ENCODE measurements around the gene HM13. TPM values are rescaled to one million over a fixed set of nuclear protein-coding genes. Genes with fewer than 3 reads are reported as not detected.

The HM13 gene
- total and polyA plus RNA-seq, 9 of the 15 experiments (the other 6 are each of a cell fraction or from before 2014, with no cell fraction given) = 7.7 to 136 (median 74.5) TPM

DNA sequence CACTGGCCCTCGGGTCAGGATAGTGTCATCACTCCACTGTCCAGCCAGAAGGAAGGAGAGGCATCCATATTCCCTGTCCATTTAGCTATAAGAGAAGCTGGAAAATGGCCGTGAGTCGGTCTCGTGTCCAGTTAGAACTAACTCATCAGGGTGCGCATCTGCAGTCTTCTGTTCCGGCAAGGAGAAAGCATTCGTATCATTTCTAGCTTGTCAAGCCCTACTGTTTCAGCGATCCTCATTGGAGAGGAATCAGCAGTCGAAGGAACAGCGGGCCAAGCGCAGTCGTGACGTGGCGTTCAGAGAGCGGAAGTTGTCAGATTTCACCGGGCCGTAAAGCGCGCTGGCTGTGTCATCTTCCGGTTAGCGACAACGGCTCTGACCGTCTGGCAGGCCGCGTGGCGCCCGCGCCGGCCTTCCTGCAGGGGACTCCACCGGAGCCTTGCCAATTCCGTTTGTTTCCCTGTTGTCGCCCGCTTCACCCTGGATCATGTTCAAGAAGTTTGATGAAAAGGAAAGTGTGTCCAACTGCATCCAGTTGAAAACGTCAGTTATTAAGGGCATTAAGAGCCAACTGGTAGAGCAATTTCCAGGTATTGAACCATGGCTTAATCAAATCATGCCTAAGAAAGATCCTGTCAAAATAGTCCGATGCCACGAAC is 32.9 kb downstream of the HM13 start (continued):
- no peak for TF ChIP-seq PHB2 (IDR thresholded peaks at IDR 0.05; ENCODE audit: low read depth)
- no peak for TF ChIP-seq KAT7 (CRISPR knock-in tag; IDR thresholded peaks at IDR 0.05; ENCODE audit: borderline replicate concordance)
- TF ChIP-seq, protein P1, sequence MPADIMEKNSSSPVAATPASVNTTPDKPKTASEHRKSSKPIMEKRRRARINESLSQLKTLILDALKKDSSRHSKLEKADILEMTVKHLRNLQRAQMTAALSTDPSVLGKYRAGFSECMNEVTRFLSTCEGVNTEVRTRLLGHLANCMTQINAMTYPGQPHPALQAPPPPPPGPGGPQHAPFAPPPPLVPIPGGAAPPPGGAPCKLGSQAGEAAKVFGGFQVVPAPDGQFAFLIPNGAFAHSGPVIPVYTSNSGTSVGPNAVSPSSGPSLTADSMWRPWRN (IDR thresholded peaks at IDR 0.05; ENCODE audit: low read depth) = no peak
- TF ChIP-seq, protein P2, sequence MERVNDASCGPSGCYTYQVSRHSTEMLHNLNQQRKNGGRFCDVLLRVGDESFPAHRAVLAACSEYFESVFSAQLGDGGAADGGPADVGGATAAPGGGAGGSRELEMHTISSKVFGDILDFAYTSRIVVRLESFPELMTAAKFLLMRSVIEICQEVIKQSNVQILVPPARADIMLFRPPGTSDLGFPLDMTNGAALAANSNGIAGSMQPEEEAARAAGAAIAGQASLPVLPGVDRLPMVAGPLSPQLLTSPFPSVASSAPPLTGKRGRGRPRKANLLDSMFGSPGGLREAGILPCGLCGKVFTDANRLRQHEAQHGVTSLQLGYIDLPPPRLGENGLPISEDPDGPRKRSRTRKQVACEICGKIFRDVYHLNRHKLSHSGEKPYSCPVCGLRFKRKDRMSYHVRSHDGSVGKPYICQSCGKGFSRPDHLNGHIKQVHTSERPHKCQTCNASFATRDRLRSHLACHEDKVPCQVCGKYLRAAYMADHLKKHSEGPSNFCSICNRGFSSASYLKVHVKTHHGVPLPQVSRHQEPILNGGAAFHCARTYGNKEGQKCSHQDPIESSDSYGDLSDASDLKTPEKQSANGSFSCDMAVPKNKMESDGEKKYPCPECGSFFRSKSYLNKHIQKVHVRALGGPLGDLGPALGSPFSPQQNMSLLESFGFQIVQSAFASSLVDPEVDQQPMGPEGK (CRISPR knock-in tag; IDR thresholded peaks at IDR 0.05; ENCODE audit: borderline replicate concordance) = no peak
- TF ChIP-seq GATAD2A (IDR thresholded peaks at IDR 0.05) = no peak
- TF ChIP-seq ZFX (CRISPR knock-in tag; IDR thresholded peaks at IDR 0.05) = peak; percentile 79
- no peak for TF ChIP-seq BDP1 (IDR thresholded peaks at IDR 0.05; ENCODE audit: insufficient read depth, insufficient read length)
- TF ChIP-seq YY1 (IDR thresholded peaks at IDR 0.05; ENCODE audit: borderline replicate concordance in 1 of 3, control insufficient read depth in 1 of 3, extremely low read depth in 1 of 3, insufficient read depth in 3 of 3, insufficient read length in 1 of 3, insufficient replicate concordance in 2 of 3, low read depth in 1 of 3, low read length in 2 of 3) = peak in 2 of 3 experiments; percentile 59 to 80
- TF ChIP-seq ZNF830 (CRISPR knock-in tag; IDR thresholded peaks at IDR 0.05) = no peak
- TF ChIP-seq SMARCE1 (IDR thresholded peaks at IDR 0.05) = no peak
- TF ChIP-seq, protein P3, sequence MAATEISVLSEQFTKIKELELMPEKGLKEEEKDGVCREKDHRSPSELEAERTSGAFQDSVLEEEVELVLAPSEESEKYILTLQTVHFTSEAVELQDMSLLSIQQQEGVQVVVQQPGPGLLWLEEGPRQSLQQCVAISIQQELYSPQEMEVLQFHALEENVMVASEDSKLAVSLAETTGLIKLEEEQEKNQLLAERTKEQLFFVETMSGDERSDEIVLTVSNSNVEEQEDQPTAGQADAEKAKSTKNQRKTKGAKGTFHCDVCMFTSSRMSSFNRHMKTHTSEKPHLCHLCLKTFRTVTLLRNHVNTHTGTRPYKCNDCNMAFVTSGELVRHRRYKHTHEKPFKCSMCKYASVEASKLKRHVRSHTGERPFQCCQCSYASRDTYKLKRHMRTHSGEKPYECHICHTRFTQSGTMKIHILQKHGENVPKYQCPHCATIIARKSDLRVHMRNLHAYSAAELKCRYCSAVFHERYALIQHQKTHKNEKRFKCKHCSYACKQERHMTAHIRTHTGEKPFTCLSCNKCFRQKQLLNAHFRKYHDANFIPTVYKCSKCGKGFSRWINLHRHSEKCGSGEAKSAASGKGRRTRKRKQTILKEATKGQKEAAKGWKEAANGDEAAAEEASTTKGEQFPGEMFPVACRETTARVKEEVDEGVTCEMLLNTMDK (IDR thresholded peaks at IDR 0.05; ENCODE audit: borderline replicate concordance, insufficient read depth, low read depth, low read length, poor library complexity, severe bottlenecking) = peak; percentile 28
- no peak for TF ChIP-seq NR2C2 (CRISPR knock-in tag; IDR thresholded peaks at IDR 0.05)
- no peak for TF ChIP-seq NR2C2 (tag; IDR thresholded peaks at IDR 0.05)
- TF ChIP-seq, protein P4, sequence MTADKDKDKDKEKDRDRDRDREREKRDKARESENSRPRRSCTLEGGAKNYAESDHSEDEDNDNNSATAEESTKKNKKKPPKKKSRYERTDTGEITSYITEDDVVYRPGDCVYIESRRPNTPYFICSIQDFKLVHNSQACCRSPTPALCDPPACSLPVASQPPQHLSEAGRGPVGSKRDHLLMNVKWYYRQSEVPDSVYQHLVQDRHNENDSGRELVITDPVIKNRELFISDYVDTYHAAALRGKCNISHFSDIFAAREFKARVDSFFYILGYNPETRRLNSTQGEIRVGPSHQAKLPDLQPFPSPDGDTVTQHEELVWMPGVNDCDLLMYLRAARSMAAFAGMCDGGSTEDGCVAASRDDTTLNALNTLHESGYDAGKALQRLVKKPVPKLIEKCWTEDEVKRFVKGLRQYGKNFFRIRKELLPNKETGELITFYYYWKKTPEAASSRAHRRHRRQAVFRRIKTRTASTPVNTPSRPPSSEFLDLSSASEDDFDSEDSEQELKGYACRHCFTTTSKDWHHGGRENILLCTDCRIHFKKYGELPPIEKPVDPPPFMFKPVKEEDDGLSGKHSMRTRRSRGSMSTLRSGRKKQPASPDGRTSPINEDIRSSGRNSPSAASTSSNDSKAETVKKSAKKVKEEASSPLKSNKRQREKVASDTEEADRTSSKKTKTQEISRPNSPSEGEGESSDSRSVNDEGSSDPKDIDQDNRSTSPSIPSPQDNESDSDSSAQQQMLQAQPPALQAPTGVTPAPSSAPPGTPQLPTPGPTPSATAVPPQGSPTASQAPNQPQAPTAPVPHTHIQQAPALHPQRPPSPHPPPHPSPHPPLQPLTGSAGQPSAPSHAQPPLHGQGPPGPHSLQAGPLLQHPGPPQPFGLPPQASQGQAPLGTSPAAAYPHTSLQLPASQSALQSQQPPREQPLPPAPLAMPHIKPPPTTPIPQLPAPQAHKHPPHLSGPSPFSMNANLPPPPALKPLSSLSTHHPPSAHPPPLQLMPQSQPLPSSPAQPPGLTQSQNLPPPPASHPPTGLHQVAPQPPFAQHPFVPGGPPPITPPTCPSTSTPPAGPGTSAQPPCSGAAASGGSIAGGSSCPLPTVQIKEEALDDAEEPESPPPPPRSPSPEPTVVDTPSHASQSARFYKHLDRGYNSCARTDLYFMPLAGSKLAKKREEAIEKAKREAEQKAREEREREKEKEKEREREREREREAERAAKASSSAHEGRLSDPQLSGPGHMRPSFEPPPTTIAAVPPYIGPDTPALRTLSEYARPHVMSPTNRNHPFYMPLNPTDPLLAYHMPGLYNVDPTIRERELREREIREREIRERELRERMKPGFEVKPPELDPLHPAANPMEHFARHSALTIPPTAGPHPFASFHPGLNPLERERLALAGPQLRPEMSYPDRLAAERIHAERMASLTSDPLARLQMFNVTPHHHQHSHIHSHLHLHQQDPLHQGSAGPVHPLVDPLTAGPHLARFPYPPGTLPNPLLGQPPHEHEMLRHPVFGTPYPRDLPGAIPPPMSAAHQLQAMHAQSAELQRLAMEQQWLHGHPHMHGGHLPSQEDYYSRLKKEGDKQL (CRISPR knock-in tag; IDR thresholded peaks at IDR 0.05; ENCODE audit: borderline replicate concordance) = no peak
- no peak for TF ChIP-seq ZNF316 (IDR thresholded peaks at IDR 0.05)
- no peak for TF ChIP-seq ZNF133 (CRISPR knock-in tag; IDR thresholded peaks at IDR 0.05)
- TF ChIP-seq STAT5A (IDR thresholded peaks at IDR 0.05; ENCODE audit: borderline replicate concordance, low read length) = no peak
- peak; percentile 78 for TF ChIP-seq POLR2A (conservative IDR thresholded peaks at IDR 0.05)
- TF ChIP-seq SUPT5H (IDR thresholded peaks at IDR 0.05) = peak; percentile 77
